ENCODE measurements around the gene PLBD2.

DNA sequence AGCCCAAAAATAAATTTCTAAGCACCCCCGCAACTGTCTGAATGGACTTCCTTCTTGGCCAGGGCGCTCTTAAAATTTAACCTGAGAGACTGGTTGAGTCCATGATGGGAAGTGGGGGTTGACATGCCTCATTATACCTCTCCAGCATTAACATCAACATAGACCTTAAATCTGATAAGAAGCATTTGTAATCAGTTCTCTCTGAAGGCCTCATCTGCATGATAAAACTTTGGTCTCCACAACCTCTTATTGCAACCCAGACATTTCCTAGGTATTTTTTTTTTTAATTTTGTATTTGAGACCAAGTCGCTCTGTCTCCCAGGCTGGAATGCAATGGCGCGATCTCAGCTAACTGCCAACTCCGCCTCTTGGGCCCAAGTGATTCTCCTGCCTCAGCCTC, 13.1 kb upstream of the PLBD2 start:
- TF ChIP-seq, protein P1, sequence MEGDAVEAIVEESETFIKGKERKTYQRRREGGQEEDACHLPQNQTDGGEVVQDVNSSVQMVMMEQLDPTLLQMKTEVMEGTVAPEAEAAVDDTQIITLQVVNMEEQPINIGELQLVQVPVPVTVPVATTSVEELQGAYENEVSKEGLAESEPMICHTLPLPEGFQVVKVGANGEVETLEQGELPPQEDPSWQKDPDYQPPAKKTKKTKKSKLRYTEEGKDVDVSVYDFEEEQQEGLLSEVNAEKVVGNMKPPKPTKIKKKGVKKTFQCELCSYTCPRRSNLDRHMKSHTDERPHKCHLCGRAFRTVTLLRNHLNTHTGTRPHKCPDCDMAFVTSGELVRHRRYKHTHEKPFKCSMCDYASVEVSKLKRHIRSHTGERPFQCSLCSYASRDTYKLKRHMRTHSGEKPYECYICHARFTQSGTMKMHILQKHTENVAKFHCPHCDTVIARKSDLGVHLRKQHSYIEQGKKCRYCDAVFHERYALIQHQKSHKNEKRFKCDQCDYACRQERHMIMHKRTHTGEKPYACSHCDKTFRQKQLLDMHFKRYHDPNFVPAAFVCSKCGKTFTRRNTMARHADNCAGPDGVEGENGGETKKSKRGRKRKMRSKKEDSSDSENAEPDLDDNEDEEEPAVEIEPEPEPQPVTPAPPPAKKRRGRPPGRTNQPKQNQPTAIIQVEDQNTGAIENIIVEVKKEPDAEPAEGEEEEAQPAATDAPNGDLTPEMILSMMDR (conservative IDR thresholded peaks at IDR 0.05; ENCODE audit: low read depth, low read length), result no peak
- TF ChIP-seq EZH2 (IDR thresholded peaks at IDR 0.05; ENCODE audit: borderline replicate concordance, low read depth, low read length, poor library complexity, severe bottlenecking), result no peak

Data from A673 (cell line).